Activated B cell treated with CpG ODN at 0.5 μM for 24 hours (primary cell): ENCODE measurements around the gene PPDPF. TPM values are rescaled to one million over a fixed set of nuclear protein-coding genes. Genes with fewer than 3 reads are reported as not detected.

Experiments
- ATAC-seq: fragments of 200-7000 bp; cut with Tn5 transposase; one replicate; pipeline ENCODE4 v1.10.0; 2021; ENCODE audit warnings: low read depth, mild to moderate bottlenecking, moderate library complexity
- CTCF ChIA-PET: fragments of 350-600 bp; sonication (Branson Sonifier 250); formaldehyde crosslinking; loops from one replicate; lab custom pipeline; 2021; ENCODE audit warnings: antibody characterized with exemption; lab: Charles Lee
- POLR2A ChIA-PET: fragments of 350-600 bp; sonication (Branson Sonifier 250); formaldehyde crosslinking; loops from one replicate; lab custom pipeline; 2021; ENCODE audit warnings: antibody characterized with exemption; lab: Charles Lee
- DNase-seq: peaks from one replicate; pipeline ENCODE4 v3.0.0; 2022
- H3K27ac Mint-ChIP-seq: one replicate; pipeline ENCODE4 v1.8.0; 2020; ENCODE audit warnings: mixed read lengths
- H3K27me3 Mint-ChIP-seq: one replicate; pipeline ENCODE4 v1.8.0; 2021; ENCODE audit warnings: mixed read lengths
- H3K36me3 Mint-ChIP-seq: one replicate; pipeline ENCODE4 v1.8.0; 2021; ENCODE audit warnings: low read depth, mixed read lengths
- H3K4me1 Mint-ChIP-seq: one replicate; pipeline ENCODE4 v1.8.0; 2021; ENCODE audit warnings: mixed read lengths
- H3K4me3 Mint-ChIP-seq: one replicate; pipeline ENCODE4 v1.8.0; 2020; ENCODE audit warnings: mild to moderate bottlenecking, mixed read lengths
- H3K9me3 Mint-ChIP-seq: one replicate; pipeline ENCODE4 v1.8.0; 2020; ENCODE audit warnings: mixed read lengths
- intact Hi-C: fragments of 100-400 bp; cut with micrococcal nuclease; formaldehyde crosslinking; loops from one replicate; pipeline ENCODE4 v1.15.1; 2024
- total RNA-seq: library from RNA; stranded (reverse); gene quantifications from 2 replicates; pipeline ENCODE4 v1.2.3, GENCODE V29; 2022
- TF ChIP-seq, protein P1 (sequence below): fragments of 200-600 bp; IDR thresholded peaks from one replicate; pipeline ENCODE4 v1.8.0; 2022; ENCODE audit warnings: antibody characterized with exemption, mild to moderate bottlenecking

PPDPF gene
- total RNA-seq, 1 donor from 2014 or later, result 172 TPM

DNA sequence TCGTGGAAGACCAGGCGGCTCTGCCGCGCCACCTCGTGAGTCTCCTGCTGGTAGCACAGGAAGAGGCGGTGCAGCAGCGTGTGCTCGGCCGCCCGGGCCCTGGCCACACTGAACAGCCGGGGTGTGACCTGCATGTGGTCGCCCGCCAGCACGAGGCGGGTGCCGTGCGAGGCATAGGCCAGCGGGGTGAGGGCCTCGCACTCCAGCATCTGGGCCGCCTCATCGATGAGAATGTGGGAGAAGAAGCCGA, 46.5 kb downstream of the PPDPF start:
- H3K4me1 Mint-ChIP-seq, result peaks cover 31% of the 10 kb centered on the region
- H3K36me3 Mint-ChIP-seq, result peaks cover 8% of the 10 kb centered on the region
- intact Hi-C loops, result loop anchor here (1.0 to 5.0 kb wide), 3 partner anchors 13 to 60 kb away; partner anchors contain the start of genes FNDC11 and GMEB2
- TF ChIP-seq, protein P1, sequence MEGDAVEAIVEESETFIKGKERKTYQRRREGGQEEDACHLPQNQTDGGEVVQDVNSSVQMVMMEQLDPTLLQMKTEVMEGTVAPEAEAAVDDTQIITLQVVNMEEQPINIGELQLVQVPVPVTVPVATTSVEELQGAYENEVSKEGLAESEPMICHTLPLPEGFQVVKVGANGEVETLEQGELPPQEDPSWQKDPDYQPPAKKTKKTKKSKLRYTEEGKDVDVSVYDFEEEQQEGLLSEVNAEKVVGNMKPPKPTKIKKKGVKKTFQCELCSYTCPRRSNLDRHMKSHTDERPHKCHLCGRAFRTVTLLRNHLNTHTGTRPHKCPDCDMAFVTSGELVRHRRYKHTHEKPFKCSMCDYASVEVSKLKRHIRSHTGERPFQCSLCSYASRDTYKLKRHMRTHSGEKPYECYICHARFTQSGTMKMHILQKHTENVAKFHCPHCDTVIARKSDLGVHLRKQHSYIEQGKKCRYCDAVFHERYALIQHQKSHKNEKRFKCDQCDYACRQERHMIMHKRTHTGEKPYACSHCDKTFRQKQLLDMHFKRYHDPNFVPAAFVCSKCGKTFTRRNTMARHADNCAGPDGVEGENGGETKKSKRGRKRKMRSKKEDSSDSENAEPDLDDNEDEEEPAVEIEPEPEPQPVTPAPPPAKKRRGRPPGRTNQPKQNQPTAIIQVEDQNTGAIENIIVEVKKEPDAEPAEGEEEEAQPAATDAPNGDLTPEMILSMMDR, result no peak
- H3K4me3 Mint-ChIP-seq, result peak overlapping the region; percentile 68
- H3K9me3 Mint-ChIP-seq, result no peaks in the 10 kb centered on the region
- no peak for DNase-seq
- ChIA-PET CTCF (interaction anchor here (1.4 to 1.6 kb wide), 2 partner anchors 29 to 412 kb away, joined by 3 to 6 read pairs; partner anchors contain the start of genes PTK6 and SAMD10), POLR2A (interaction anchor here (0.5 to 3.9 kb wide), 13 partner anchors 9 to 590 kb away, joined by 3 to 23 read pairs (median 6); partner anchors contain the start of genes FNDC11, GMEB2, PPDPF and PTK6)
- no peaks in the 10 kb centered on the region for H3K27me3 Mint-ChIP-seq
- H3K27ac Mint-ChIP-seq, result no peak overlapping the region
- ATAC-seq, result no peak

DNA sequence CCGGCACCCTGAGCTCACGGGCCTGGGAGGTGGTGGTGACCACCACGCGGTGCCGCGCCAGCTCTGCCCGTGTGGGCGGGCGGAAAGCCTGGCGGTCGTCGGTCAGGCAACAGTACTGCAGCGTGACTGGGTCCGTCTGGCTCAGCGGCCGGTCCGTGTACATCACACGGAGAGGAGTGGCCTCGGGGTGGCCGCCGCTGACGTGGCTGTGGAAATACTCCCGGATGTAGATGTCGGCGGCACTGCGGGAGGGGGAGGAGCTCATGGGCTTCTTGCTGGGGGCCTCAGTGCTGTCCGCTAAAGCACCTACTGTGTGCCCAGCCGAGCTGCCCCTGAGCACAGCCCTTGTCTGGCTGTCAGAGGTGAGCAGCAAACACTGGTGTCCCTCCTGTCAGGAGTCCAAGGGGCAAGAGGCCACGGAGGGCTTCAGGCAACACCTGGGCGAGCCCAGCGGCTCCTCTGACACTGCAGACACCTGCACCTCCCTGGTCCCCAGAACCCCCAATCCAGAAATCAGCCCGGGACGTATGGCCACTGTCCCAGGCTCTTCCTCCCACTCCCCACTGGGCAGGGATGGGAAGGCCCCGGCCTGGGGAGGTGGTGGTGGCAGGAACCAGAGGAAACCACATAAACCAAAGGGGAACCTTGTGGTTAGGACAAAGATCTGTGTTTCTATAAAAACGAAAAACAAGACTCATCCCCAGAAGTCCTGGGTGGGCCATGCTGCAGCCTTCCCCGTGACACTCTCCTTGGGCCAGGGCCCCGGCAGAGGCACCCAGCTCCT, 47.0 kb downstream of the PPDPF start:
- POLR2A ChIA-PET, result interaction anchor here (0.5 to 3.9 kb wide), 15 partner anchors 9 to 590 kb away, joined by 3 to 23 read pairs (median 5); partner anchors contain the start of genes FNDC11, GMEB2, PPDPF and PTK6
- no peaks in the 10 kb centered on the region for H3K9me3 Mint-ChIP-seq
- H3K36me3 Mint-ChIP-seq, result peaks cover 8% of the 10 kb centered on the region
- peak overlapping the region; percentile 68 for H3K4me3 Mint-ChIP-seq
- intact Hi-C loops, result loop anchor here (1.0 to 5.0 kb wide), 3 partner anchors 13 to 60 kb away; partner anchors contain the start of genes FNDC11 and GMEB2
- ATAC-seq (peak; percentile 76), DNase-seq (peak; percentile 62)
- H3K27me3 Mint-ChIP-seq, result no peaks in the 10 kb centered on the region
- peaks cover 31% of the 10 kb centered on the region for H3K4me1 Mint-ChIP-seq
- TF ChIP-seq, protein P1, result no peak
- CTCF ChIA-PET, result interaction anchor here (0.7 to 1.6 kb wide), 3 partner anchors 15 to 412 kb away, joined by 3 to 6 read pairs (median 3); partner anchors contain the start of genes PTK6 and SAMD10
- H3K27ac Mint-ChIP-seq, result peak overlapping the region; percentile 75

DNA sequence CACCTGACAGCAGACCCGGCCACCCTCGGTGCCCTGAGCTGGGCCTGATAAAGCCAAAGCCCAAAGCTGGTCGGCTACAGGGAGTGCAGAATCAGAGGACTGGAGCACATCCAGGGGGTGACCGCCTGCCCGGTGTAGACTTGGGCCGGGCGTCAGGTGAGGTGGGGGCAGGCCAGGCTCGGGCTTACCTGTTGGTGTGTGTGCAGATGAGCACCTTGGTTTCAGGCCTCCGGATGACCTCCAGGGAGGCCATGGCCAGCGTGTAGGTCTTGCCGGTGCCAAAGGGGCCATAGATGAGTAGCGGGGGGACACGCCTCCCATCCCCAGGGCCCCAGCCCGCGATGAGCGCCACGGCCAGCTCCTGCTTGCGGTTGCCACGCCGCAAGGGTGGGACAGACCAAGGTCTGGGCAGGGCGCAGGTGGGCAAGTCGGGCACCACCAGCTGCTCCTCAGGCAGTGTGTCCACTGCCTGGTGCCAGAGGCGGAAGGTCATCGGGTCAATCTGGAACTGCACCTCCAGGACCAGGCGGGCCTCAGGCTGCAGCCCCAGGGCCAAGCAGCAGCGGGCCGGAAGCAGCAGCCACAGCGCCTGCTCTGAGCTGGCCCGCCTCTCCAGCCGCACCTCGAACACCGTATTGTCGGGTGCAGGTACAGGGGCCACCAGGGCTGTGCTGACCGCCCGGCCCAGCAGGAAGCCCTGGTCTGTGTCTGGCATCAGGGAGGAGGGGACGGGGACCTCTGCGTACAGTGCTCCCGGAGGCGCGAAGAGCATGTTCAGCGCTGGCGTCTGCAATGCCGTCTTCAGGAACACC, 47.8 kb downstream of the PPDPF start:
- Mint-ChIP-seq H3K9me3 (no peaks in the 10 kb centered on the region), H3K4me1 (peaks cover 31% of the 10 kb centered on the region), H3K27ac (peak overlapping the region; percentile 75), H3K27me3 (no peaks in the 10 kb centered on the region), H3K4me3 (peak overlapping the region; percentile 68), H3K36me3 (peaks cover 8% of the 10 kb centered on the region)
- intact Hi-C loops, result loop anchor here (5.0 kb wide), 1 partner anchor 59 kb away; the partner anchor contains the start of gene GMEB2
- ChIA-PET CTCF (interaction anchor here (0.7 to 1.6 kb wide), 3 partner anchors 16 to 411 kb away, joined by 3 to 6 read pairs (median 3); partner anchors contain the start of genes PTK6 and SAMD10), POLR2A (interaction anchor here (0.9 to 3.9 kb wide), 11 partner anchors 14 to 591 kb away, joined by 3 to 23 read pairs (median 11); partner anchors contain the start of genes FNDC11, GMEB2, PPDPF and PTK6)
- TF ChIP-seq, protein P1, result no peak
- DNase-seq, result no peak
- ATAC-seq, result peak; percentile 4

DNA sequence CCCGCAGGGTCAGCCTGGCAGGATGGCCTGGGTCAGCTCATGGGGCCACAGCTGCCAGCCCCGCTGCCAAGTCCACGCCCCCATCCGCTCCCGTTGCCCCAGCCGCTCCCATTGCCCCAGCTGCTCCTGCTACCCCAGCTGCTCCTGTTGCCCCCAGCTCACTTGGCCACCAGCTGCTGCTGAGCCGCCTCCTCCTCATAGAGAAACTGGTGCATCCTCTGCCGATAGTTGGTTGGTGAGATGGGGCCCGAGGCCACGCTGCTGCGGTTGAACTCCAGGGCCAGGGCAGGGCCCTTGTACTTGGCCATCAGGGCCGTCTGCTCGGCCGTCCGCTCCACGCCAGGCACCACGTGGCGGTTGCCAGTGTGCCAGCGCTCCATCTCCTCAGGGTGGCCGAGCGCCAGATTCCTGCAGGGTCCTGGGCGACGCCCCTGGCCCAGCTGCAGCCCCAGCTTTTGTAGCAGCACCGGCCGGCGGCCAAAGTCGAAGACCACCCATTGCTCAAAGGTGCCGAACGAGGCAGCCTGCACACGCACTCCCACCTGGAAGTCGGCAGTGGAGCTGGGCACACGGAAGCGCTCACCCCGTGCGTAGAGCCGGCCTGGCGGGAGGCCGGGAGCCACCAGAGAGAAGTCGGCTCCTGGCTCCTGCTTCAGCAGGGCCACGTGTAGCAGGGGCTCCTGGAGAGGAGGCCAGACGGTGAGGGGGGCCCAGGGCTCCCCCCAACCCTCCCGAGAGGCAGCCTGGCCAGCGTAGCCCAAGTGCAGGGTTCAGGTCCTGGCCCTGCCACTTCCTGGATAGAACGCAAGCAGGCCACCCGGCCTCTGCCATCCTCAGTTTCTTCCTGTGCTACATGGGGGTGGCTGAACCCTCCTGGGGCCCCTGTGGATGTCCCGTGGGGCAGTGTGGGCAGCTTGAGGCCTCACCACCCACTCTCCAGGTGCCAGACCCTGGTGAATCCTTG, 48.7 kb downstream of the PPDPF start:
- intact Hi-C loops, result loop anchor here (5.0 kb wide), 1 partner anchor 58 kb away; the partner anchor contains the start of gene GMEB2
- peaks cover 32% of the 10 kb centered on the region for H3K4me1 Mint-ChIP-seq
- ChIA-PET CTCF (no interaction called here), POLR2A (interaction anchor here (0.5 to 3.9 kb wide), 7 partner anchors 17 to 296 kb away, joined by 3 to 23 read pairs (median 13); partner anchors contain the start of genes PPDPF, PTK6 and TPD52L2)
- H3K27me3 Mint-ChIP-seq, result no peaks in the 10 kb centered on the region
- DNase-seq, result no peak
- peak overlapping the region; percentile 35 for H3K4me3 Mint-ChIP-seq
- H3K36me3 Mint-ChIP-seq, result peaks cover 6% of the 10 kb centered on the region
- no peaks in the 10 kb centered on the region for H3K9me3 Mint-ChIP-seq
- H3K27ac Mint-ChIP-seq, result no peak overlapping the region
- no peak for ATAC-seq
- TF ChIP-seq, protein P1, result no peak
